H1 (cell line): ENCODE data around the gene AIF1. TPM values are rescaled to one million over a fixed set of nuclear protein-coding genes. Genes with fewer than 3 reads are reported as not detected.

ENCODE experiments used
- CTCF ChIA-PET: fragments of 300-600 bp; sonication (Branson Sonifier 250); formaldehyde crosslinking; loops from one replicate; lab custom pipeline; 2021; ENCODE audit not compliant: partially characterized antibody; lab: Charles Lee
- POLR2A ChIA-PET: fragments of 300-600 bp; sonication (Branson Sonifier 250); formaldehyde crosslinking; loops from one replicate; lab custom pipeline; 2021; ENCODE audit warnings: inconsistent platforms; ENCODE audit not compliant: partially characterized antibody; lab: Charles Lee
- DNase-seq, 2 experiments: peaks; one replicate each; pipeline versions ENCODE4 v3.0.0 to v3.0.0-alpha.2; 2010 to 2022; ENCODE audit warnings: low spot score in 2 of 2, low read depth in 1 of 2, mixed read lengths in 1 of 2
- FAIRE-seq: peaks from 2 replicates; lab custom pipeline; 2011; peaks lifted over from hg19 to GRCh38; lab: Jason Lieb, UNC
- H2AFZ ChIP-seq: 2 replicates; pipeline ENCODE4 v1.8.1; 2012; ENCODE audit warnings: low read length, inconsistent platforms
- H2AK5ac ChIP-seq: 2 replicates; pipeline ENCODE4 v1.6.1; 2013; ENCODE audit warnings: low read depth, low read length
- H2BK120ac ChIP-seq: replicated peaks from 2 replicates; pipeline ENCODE3; 2013; ENCODE audit warnings: low read depth, low read length, inconsistent platforms
- H2BK12ac ChIP-seq: 2 replicates; pipeline ENCODE4 v1.6.1; 2013; ENCODE audit warnings: low read depth, low read length
- H2BK15ac ChIP-seq: 2 replicates; pipeline ENCODE4 v1.6.1; 2013; ENCODE audit warnings: low read length
- H2BK20ac ChIP-seq: 2 replicates; pipeline ENCODE4 v1.6.1; 2013; ENCODE audit warnings: low read length
- H2BK5ac ChIP-seq: 2 replicates; pipeline ENCODE4 v1.6.1; 2013; ENCODE audit warnings: low read depth, low read length
- H3K14ac ChIP-seq: 2 replicates; pipeline ENCODE4 v1.6.1; 2013; ENCODE audit warnings: inconsistent platforms; ENCODE audit not compliant: insufficient read length
- H3K18ac ChIP-seq: 2 replicates; pipeline ENCODE4 v1.6.1; 2013; ENCODE audit warnings: low read length; ENCODE audit errors: extremely low read depth
- H3K23ac ChIP-seq: 2 replicates; pipeline ENCODE4 v1.6.1; 2013; ENCODE audit warnings: inconsistent platforms; ENCODE audit not compliant: insufficient read length
- H3K23me2 ChIP-seq: 2 replicates; pipeline ENCODE4 v1.6.1; 2013; ENCODE audit warnings: low read depth, low read length
- H3K27ac ChIP-seq: 2 replicates; pipeline ENCODE4 v1.6.1; 2011; ENCODE audit warnings: low read depth, low read length, inconsistent platforms
- H3K27me3 ChIP-seq, 4 experiments: replicated peaks in 1 of 4; 1 replicate in 1 of 4; 2 replicates in 3 of 4; pipeline versions ENCODE4 v1.6.1 to v1.8.1; 2011 to 2013; ENCODE audit warnings: low read length in 3 of 4, mild to moderate bottlenecking in 3 of 4, inconsistent platforms in 2 of 4, mixed read lengths in 2 of 4, moderate library complexity in 1 of 4; ENCODE audit not compliant: control insufficient read depth in 3 of 4, insufficient read depth in 3 of 4; ENCODE audit errors: extremely low read depth in 1 of 4
- H3K36me3 ChIP-seq, 4 experiments: 2 replicates each; pipeline versions ENCODE4 v1.6.1 to v1.8.1; 2011 to 2013; ENCODE audit warnings: mild to moderate bottlenecking in 4 of 4, low read length in 3 of 4, moderate library complexity in 2 of 4, control low read depth in 1 of 4, inconsistent platforms in 1 of 4; ENCODE audit not compliant: insufficient read depth in 4 of 4, control insufficient read depth in 2 of 4
- H3K4ac ChIP-seq: replicated peaks from 2 replicates; pipeline ENCODE3; 2013; ENCODE audit warnings: low read length, low read depth, mixed read lengths, inconsistent platforms; ENCODE audit not compliant: insufficient read length
- H3K4me1 ChIP-seq, 4 experiments: replicated peaks in 1 of 4; 1 replicate in 1 of 4; 2 replicates in 3 of 4; pipeline versions ENCODE4 v1.6.1 to v1.8.1; 2011 to 2013; ENCODE audit warnings: low read length in 3 of 4, inconsistent platforms in 2 of 4, mixed read lengths in 1 of 4; ENCODE audit not compliant: insufficient read depth in 4 of 4, control insufficient read depth in 3 of 4
- H3K4me2 ChIP-seq, 2 experiments: 2 replicates each; pipeline versions ENCODE4 v1.6.1 to v1.8.1; 2011 to 2013; ENCODE audit warnings: low read depth in 2 of 2, low read length in 2 of 2, control low read depth in 1 of 2, inconsistent platforms in 1 of 2, mild to moderate bottlenecking in 1 of 2; ENCODE audit not compliant: insufficient read depth in 1 of 2
- H3K4me3 ChIP-seq, 4 experiments: fragments of 200-600, 300-600 bp in 1 of 4; sonication (generic), shearing (Covaris generic), sonication (Bioruptor Twin) in 1 of 4; 2 replicates each; pipeline versions ENCODE4 v1.5.1 to v1.8.1; 2011 to 2016; ENCODE audit warnings: low read length in 4 of 4, low read depth in 3 of 4, control low read depth in 2 of 4, inconsistent platforms in 2 of 4, mild to moderate bottlenecking in 2 of 4, mixed read lengths in 1 of 4, moderate library complexity in 1 of 4; ENCODE audit not compliant: insufficient read depth in 2 of 4; ENCODE audit errors: extremely low read depth in 1 of 4
- H3K56ac ChIP-seq: replicated peaks from 2 replicates; pipeline ENCODE3; 2013; ENCODE audit warnings: low read depth, mild to moderate bottlenecking, mixed read lengths, low read length, inconsistent platforms; ENCODE audit not compliant: insufficient read length
- H3K79me1 ChIP-seq: 2 replicates; pipeline ENCODE4 v1.6.1; 2013; ENCODE audit warnings: low read depth, low read length, control low read depth
- H3K79me2 ChIP-seq, 2 experiments: 2 replicates each; pipeline versions ENCODE4 v1.6.1 to v1.8.1; 2012 to 2013; ENCODE audit warnings: low read length in 2 of 2, mild to moderate bottlenecking in 2 of 2, inconsistent platforms in 1 of 2; ENCODE audit not compliant: insufficient read depth in 2 of 2, control insufficient read depth in 1 of 2
- H3K9ac ChIP-seq, 4 experiments: replicated peaks in 1 of 4; 1 replicate in 1 of 4; 2 replicates in 3 of 4; pipeline versions ENCODE4 v1.6.1 to v1.8.1; 2011 to 2013; ENCODE audit warnings: low read depth in 3 of 4, low read length in 3 of 4, control low read depth in 2 of 4, mild to moderate bottlenecking in 2 of 4, moderate library complexity in 2 of 4, inconsistent platforms in 1 of 4; ENCODE audit errors: extremely low read depth in 1 of 4
- H3K9me3 ChIP-seq, 2 experiments: 2 replicates each; pipeline versions ENCODE4 v1.6.1 to v1.8.1; 2012 to 2013; ENCODE audit warnings: mild to moderate bottlenecking in 2 of 2, moderate library complexity in 2 of 2, control low read depth in 1 of 2, inconsistent platforms in 1 of 2, low read depth in 1 of 2, low read length in 1 of 2, mixed read lengths in 1 of 2; ENCODE audit not compliant: insufficient read depth in 2 of 2
- H4K20me1 ChIP-seq, 2 experiments: replicated peaks in 1 of 2; 2 replicates each; pipeline versions ENCODE3 to v1.8.1; 2011 to 2013; ENCODE audit warnings: inconsistent platforms in 2 of 2, low read length in 2 of 2, mild to moderate bottlenecking in 1 of 2; ENCODE audit not compliant: insufficient read depth in 2 of 2, control insufficient read depth in 1 of 2
- H4K5ac ChIP-seq: 2 replicates; pipeline ENCODE4 v1.6.1; 2013; ENCODE audit warnings: low read length, low read depth, mixed read lengths, inconsistent platforms; ENCODE audit not compliant: insufficient read length
- H4K8ac ChIP-seq: 2 replicates; pipeline ENCODE4 v1.8.0; 2013; ENCODE audit warnings: mild to moderate bottlenecking, moderate library complexity, low read length, inconsistent platforms; ENCODE audit not compliant: insufficient read depth; ENCODE audit errors: extremely low read depth
- H4K91ac ChIP-seq: replicated peaks from 2 replicates; pipeline ENCODE3; 2013; ENCODE audit warnings: low read length, mixed read lengths, inconsistent platforms; ENCODE audit not compliant: insufficient read length
- ASH2L ChIP-seq: fragments of 200-600, 300-600 bp; sonication (generic); IDR thresholded peaks from one replicate; pipeline ENCODE4 v1.7.1; 2017; ENCODE audit warnings: low read length
- KDM5A ChIP-seq: fragments of 200-600 bp; IDR thresholded peaks from 2 replicates; pipeline ENCODE4 v1.7.1; 2012; ENCODE audit warnings: mild to moderate bottlenecking, low read length, inconsistent platforms, mixed read lengths
- SIRT6 ChIP-seq: IDR thresholded peaks from one replicate; pipeline ENCODE4 v1.7.1; 2012; ENCODE audit warnings: low read length, inconsistent platforms
- WGBS, 2 experiments: shearing (Covaris generic) in 1 of 2; methylation state at CpG; one replicate each; pipeline versions ENCODE4 v1.1.6 to v1.1.7; 2013 to 2015; ENCODE audit warnings: low lambda C conversion rate in 2 of 2, mixed read lengths in 2 of 2, inconsistent platforms in 1 of 2, low coverage in 1 of 2, missing lambda C conversion rate in 1 of 2; ENCODE audit not compliant: insufficient replicate concordance in 2 of 2, insufficient coverage in 1 of 2, insufficient read length in 1 of 2; ENCODE audit errors: extremely low coverage in 1 of 2, missing lambda C conversion rate in 1 of 2; 5-methylcytosine and 5-hydroxymethylcytosine counted together
- polyA plus RNA-seq, 7 experiments: library from polyadenylated mRNA; depleted of rRNA in 3 of 7; stranded (reverse) in 5 of 7; unstranded in 2 of 7; fragments of >200 nt in 5 of 7; fragments of 200-250 nt in 2 of 7; gene quantifications; 1 replicate in 5 of 7; 2 replicates in 1 of 7; 4 replicates in 1 of 7; pipeline versions ENCODE4 v1.2.1 to v1.2.3, GENCODE V29; 2011 to 2013; ENCODE audit warnings: missing spikeins in 2 of 7, mixed read lengths in 2 of 7
- total RNA-seq: library from RNA; stranded (reverse); fragmentation: NEBNext Ultra II Directional; extraction: Animal tissue kit (Norgen Biotek cat#: 25700); gene quantifications from 2 replicates; pipeline ENCODE4 v1.2.1, GENCODE V29; 2021

The AIF1 gene
- total and polyA plus RNA-seq, 2 of the 8 experiments (the other 6 are each of a cell fraction or from before 2014, with no cell fraction given), result 6.3 to 9.8 TPM

DNA sequence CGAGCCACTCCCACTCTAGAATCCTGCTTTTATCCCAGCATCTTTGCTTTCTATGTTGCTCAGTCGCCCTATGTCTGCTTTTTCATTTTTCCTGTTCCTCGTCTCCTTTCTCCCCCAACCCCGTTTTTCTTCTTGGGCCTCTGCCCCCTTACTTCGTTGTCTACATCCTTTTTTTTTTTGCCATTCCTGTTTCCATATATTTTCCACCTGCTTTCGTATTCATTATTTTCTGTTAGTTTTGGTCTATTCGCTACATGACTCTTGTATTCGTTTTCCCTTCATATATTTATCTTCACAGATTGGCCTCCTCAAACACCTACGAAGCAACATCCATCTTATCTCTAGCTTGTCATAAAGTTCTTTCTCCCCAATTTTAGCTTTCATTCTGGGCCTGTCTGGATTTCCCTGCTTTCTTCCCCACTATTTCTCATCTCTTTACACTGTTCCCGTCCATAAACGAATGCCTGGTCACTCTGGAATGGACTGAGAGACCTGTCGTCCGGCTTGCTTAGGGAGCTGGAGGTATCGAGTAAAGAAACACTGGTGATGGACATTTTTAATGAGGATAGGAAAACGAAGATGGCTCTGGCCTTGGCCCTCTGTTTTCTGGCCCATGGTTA lies 6.4 kb downstream of the AIF1 start:
- POLR2A ChIA-PET, result interaction anchor here (0.8 to 34.9 kb wide), 21 partner anchors 9 to 351 kb away, joined by 3 to 883 read pairs (median 5); partner anchors contain the start of genes APOM, ATP6V1G2, BAG6 and C6orf47
- Histone ChIP-seq H3K27me3 (no peaks in the 10 kb centered on the region), H4K5ac (peak overlapping the region; percentile 85), H4K91ac (peak overlapping the region; percentile 75), H3K18ac (peak overlapping the region; percentile 81; the same call in 1 of the 2 replicates), H3K23me2 (peaks cover 6% of the 10 kb centered on the region; the same call in 1 of the 2 replicates), H3K56ac (peak overlapping the region; percentile 83), H2BK120ac (peak overlapping the region; percentile 36), H2AFZ (no peak overlapping the region), H3K4ac (peak overlapping the region; percentile 65), H4K20me1 (peaks cover 4 to 14% of the 10 kb centered on the region in 2 experiments), H3K23ac (peak overlapping the region; percentile 19), H2BK12ac (no peak overlapping the region; the same call in 1 of the 2 replicates), H3K4me2 (peak overlapping the region; percentile 81 to 93), H3K9me3 (no peaks in the 10 kb centered on the region), H3K79me1 (peaks cover 11% of the 10 kb centered on the region; the same call in 1 of the 2 replicates), H2BK20ac (no peak overlapping the region), H2BK15ac (no peak overlapping the region), H3K9ac (peak overlapping the region; percentile 93 to 94 (median 94)), H3K14ac (peak overlapping the region; percentile 73), H3K79me2 (peaks cover 24 to 46% of the 10 kb centered on the region in 2 experiments), H2BK5ac (peak overlapping the region; percentile 89), H3K27ac (peak overlapping the region; percentile 95), H4K8ac (peak overlapping the region; percentile 99; the same call in 1 of the 2 replicates), H3K36me3 (peaks cover 33 to 46% (median 36%) of the 10 kb centered on the region in 4 experiments), H2AK5ac (peak overlapping the region; percentile 61; the same call in 1 of the 2 replicates), H3K4me1 (peaks cover 0 to 2% (median 0%) of the 10 kb centered on the region in 4 experiments; a peak in 1 of 7 replicates), H3K4me3 (peak overlapping the region; percentile 88 to 98 (median 98))
- no peak for TF ChIP-seq SIRT6
- peak; percentile 3 for TF ChIP-seq ASH2L
- TF ChIP-seq KDM5A, result 0 out of 2 replicates have a peak, but pooled peaks have one; percentile 6
- no peak for FAIRE-seq
- DNase-seq, result no peak
- CTCF ChIA-PET, result interaction anchor here (0.9 to 2.7 kb wide), 8 partner anchors 13 to 108 kb away, joined by 3 to 9 read pairs (median 5); partner anchors contain the start of genes ATP6V1G2, BAG6, DDAH2 and LST1
- WGBS, 2 experiments, result 13% methylated on average over 15 of the region's 15 CpGs; no CpG with 5 or more reads in 1 of the 2 experiments
